Measurements from ENCODE around the gene ZSCAN10.

- TF ChIP-seq POLR2A (IDR thresholded peaks at IDR 0.05; ENCODE audit: low read depth, low read length) (no peak), PAX5 (IDR thresholded peaks at IDR 0.05; ENCODE audit: insufficient read depth, low read length, severe bottlenecking) (no peak), POLR2AphosphoS5 (IDR thresholded peaks at IDR 0.05; ENCODE audit: low read depth, low read length) (no peak), TAF1 (IDR thresholded peaks at IDR 0.05; ENCODE audit: low read depth, low read length) (no peak), SPI1 (IDR thresholded peaks at IDR 0.05; ENCODE audit: low read depth, low read length) (peak; percentile 81), POU2F2 (IDR thresholded peaks at IDR 0.05; ENCODE audit: low read depth, low read length) (no peak)
Observed at GRCh38 chr16:3045758-3046640, 53.1 kb downstream of the ZSCAN10 start, which contains the start of gene MMP25.

All from GM12891 (cell line).